Neural progenitor cell (in vitro differentiated cells): ENCODE measurements around the gene CENATAC. TPM values are rescaled to one million over a fixed set of nuclear protein-coding genes. Genes with fewer than 3 reads are reported as not detected.

Source experiments
- DNase-seq: peaks from one replicate; pipeline ENCODE4 v3.0.0-alpha.2; 2016; ENCODE audit warnings: low spot score
- H2AFZ ChIP-seq: fragments of 200-600 bp; sonication (generic); replicated peaks from 2 replicates; pipeline ENCODE4 v1.6.1; 2016; ENCODE audit warnings: antibody characterized with exemption
- H3F3A ChIP-seq: fragments of 200-600 bp; sonication (generic); 2 replicates; pipeline ENCODE4 v1.6.1; 2016; ENCODE audit warnings: antibody characterized with exemption, low read depth
- H3K27ac ChIP-seq: fragments of 200-600 bp; sonication (generic); 2 replicates; pipeline ENCODE4 v1.5.1; 2016; ENCODE audit warnings: mild to moderate bottlenecking
- H3K27me3 ChIP-seq: fragments of 200-600 bp; sonication (generic); 2 replicates; pipeline ENCODE4 v1.6.1; 2016; ENCODE audit warnings: mild to moderate bottlenecking, moderate library complexity
- H3K36me3 ChIP-seq: fragments of 200-600 bp; sonication (generic); 2 replicates; pipeline ENCODE4 v1.5.1; 2016
- H3K4me1 ChIP-seq: fragments of 200-600 bp; sonication (generic); 2 replicates; pipeline ENCODE4 v1.6.1; 2016; ENCODE audit warnings: mixed run types
- H3K4me2 ChIP-seq: fragments of 200-600 bp; sonication (generic); 2 replicates; pipeline ENCODE4 v1.6.1; 2016
- H3K4me3 ChIP-seq: fragments of 200-600 bp; sonication (generic); 2 replicates; pipeline ENCODE4 v1.5.1; 2016
- H3K79me2 ChIP-seq: fragments of 200-600 bp; sonication (generic); 2 replicates; pipeline ENCODE4 v1.6.1; 2016; ENCODE audit warnings: low read depth
- H3K9ac ChIP-seq: fragments of 200-600 bp; sonication (generic); 2 replicates; pipeline ENCODE4 v1.6.1; 2016
- H3K9me3 ChIP-seq: fragments of 200-600 bp; sonication (generic); 2 replicates; pipeline ENCODE4 v1.5.1; 2016; ENCODE audit warnings: low read depth
- H4K20me1 ChIP-seq: fragments of 200-600 bp; sonication (generic); 2 replicates; pipeline ENCODE4 v1.6.1; 2016; ENCODE audit warnings: low read depth
- H3K27ac Mint-ChIP-seq: 3 replicates; pipeline ENCODE4 v1.8.0; 2021; ENCODE audit warnings: mixed read lengths
- H3K27me3 Mint-ChIP-seq: 2 replicates; pipeline ENCODE4 v1.8.0; 2022; ENCODE audit warnings: low read depth, mild to moderate bottlenecking, inconsistent platforms, moderate library complexity, mixed read lengths; ENCODE audit not compliant: insufficient read depth
- H3K36me3 Mint-ChIP-seq: 3 replicates; pipeline ENCODE4 v1.8.0; 2021; ENCODE audit warnings: mixed read lengths
- H3K4me1 Mint-ChIP-seq: 3 replicates; pipeline ENCODE4 v1.8.0; 2021; ENCODE audit warnings: mixed read lengths
- H3K4me3 Mint-ChIP-seq: 3 replicates; pipeline ENCODE4 v1.8.0; 2021; ENCODE audit warnings: mild to moderate bottlenecking, moderate library complexity, mixed read lengths
- H3K9me3 Mint-ChIP-seq: 3 replicates; pipeline ENCODE4 v1.8.0; 2020; ENCODE audit warnings: mixed read lengths
- EZH2 ChIP-seq: fragments of 200-600 bp; sonication (generic); IDR thresholded peaks from 2 replicates; pipeline ENCODE4 v1.6.1; 2017; ENCODE audit warnings: antibody characterized with exemption, mild to moderate bottlenecking, moderate library complexity
- EZH2phosphoT487 ChIP-seq: fragments of 200-600 bp; sonication (generic); IDR thresholded peaks from 2 replicates; pipeline ENCODE4 v1.6.1; 2017; ENCODE audit warnings: antibody characterized with exemption
- total RNA-seq: library from RNA; depleted of rRNA; stranded (reverse); fragments of >200 nt; gene quantifications from 2 replicates; pipeline ENCODE4 v1.2.3, GENCODE V29; 2015; ENCODE audit warnings: low replicate concordance
- TF ChIP-seq, protein P1 (sequence below): fragments of 200-600 bp; sonication (generic); IDR thresholded peaks from 2 replicates; pipeline ENCODE4 v1.5.1; 2017; ENCODE audit warnings: antibody characterized with exemption, mild to moderate bottlenecking

The CENATAC gene
- total RNA-seq, 1 donor from 2014 or later: 46.4 TPM

DNA sequence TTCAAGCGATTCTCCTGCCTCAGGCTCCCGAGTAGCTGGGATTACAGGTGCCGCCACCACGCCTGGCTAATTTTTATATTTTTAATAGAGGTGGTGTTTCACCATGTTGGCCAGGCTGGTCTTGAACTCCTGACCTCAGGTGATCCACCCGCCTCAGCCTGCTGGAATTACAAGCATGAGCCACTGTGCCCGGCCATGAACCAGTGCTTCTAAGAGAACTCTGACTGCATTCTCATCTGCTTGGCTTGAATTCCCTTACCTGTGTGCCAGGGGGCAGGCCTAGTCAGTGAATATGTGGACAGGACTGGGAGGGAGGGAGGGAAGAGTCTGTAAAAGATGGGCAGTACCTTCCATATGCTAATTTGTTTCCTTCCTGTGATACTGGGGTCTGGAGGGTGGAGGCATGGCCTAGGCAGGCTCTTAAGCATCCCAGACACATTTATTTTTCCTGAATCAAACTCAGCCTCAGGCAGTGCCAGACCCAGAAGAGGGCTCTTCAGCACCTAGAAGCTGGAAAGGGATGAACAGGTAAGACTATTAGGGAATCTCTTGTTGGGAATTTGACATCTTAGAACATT, 13.6 kb downstream of the CENATAC start:
- peaks cover 37% of the 10 kb centered on the region for H3K36me3 Mint-ChIP-seq
- Histone ChIP-seq H4K20me1 (peaks cover 14% of the 10 kb centered on the region), H3K4me1 (peaks cover 3% of the 10 kb centered on the region), H3K36me3 (peaks cover 13% of the 10 kb centered on the region), H3K9me3 (no peaks in the 10 kb centered on the region), H2AFZ (no peak overlapping the region), H3F3A (peaks cover 55% of the 10 kb centered on the region), H3K79me2 (peaks cover 23% of the 10 kb centered on the region), H3K27me3 (no peaks in the 10 kb centered on the region), H3K4me3 (no peak overlapping the region), H3K4me2 (no peak overlapping the region), H3K9ac (no peak overlapping the region), H3K27ac (peak overlapping the region; percentile 46)
- DNase-seq: no peak
- H3K27me3 Mint-ChIP-seq: no peaks in the 10 kb centered on the region
- no peak overlapping the region for H3K4me3 Mint-ChIP-seq
- TF ChIP-seq EZH2: no peak
- TF ChIP-seq EZH2phosphoT487: no peak
- TF ChIP-seq, protein P1, sequence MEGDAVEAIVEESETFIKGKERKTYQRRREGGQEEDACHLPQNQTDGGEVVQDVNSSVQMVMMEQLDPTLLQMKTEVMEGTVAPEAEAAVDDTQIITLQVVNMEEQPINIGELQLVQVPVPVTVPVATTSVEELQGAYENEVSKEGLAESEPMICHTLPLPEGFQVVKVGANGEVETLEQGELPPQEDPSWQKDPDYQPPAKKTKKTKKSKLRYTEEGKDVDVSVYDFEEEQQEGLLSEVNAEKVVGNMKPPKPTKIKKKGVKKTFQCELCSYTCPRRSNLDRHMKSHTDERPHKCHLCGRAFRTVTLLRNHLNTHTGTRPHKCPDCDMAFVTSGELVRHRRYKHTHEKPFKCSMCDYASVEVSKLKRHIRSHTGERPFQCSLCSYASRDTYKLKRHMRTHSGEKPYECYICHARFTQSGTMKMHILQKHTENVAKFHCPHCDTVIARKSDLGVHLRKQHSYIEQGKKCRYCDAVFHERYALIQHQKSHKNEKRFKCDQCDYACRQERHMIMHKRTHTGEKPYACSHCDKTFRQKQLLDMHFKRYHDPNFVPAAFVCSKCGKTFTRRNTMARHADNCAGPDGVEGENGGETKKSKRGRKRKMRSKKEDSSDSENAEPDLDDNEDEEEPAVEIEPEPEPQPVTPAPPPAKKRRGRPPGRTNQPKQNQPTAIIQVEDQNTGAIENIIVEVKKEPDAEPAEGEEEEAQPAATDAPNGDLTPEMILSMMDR: no peak
- no peaks in the 10 kb centered on the region for H3K9me3 Mint-ChIP-seq
- H3K4me1 Mint-ChIP-seq: peaks cover 6% of the 10 kb centered on the region
- no peak overlapping the region for H3K27ac Mint-ChIP-seq

DNA sequence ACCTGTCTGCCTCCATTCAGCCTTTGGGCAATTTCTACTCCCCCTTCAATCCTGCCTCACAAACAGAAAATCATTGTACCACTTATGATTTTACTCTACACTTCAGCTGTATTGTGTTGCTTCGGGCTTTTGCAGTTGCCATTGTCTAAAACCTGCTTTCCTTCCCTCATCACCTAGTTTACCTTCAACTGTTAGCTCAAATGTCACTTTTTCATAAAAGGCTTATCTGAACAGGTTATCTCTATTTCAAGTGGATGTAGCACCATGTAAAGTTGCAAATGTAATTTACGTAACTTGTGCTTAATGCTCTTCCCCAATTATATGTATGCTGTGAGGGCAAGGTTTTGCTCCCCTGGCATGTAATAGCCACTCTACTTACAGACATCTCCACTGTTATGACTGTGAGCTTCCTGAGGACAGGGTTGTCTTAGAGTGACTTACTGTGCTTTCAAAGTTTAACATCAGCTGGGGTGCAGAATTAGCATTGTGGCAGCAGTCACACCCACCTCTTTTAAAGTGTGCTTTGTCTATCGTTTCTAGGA, 14.8 kb downstream of the CENATAC start:
- peak overlapping the region; percentile 46 for H3K27ac ChIP-seq
- H2AFZ ChIP-seq: no peak overlapping the region
- no peak overlapping the region for H3K4me3 ChIP-seq
- Mint-ChIP-seq H3K4me1 (peaks cover 12% of the 10 kb centered on the region), H3K9me3 (no peaks in the 10 kb centered on the region), H3K27ac (no peak overlapping the region), H3K27me3 (peaks cover 2% of the 10 kb centered on the region), H3K36me3 (peaks cover 32% of the 10 kb centered on the region), H3K4me3 (no peak overlapping the region)
- no peaks in the 10 kb centered on the region for H3K27me3 ChIP-seq
- H3K4me2 ChIP-seq: no peak overlapping the region
- H3K4me1 ChIP-seq: peaks cover 10% of the 10 kb centered on the region
- DNase-seq: no peak
- H4K20me1 ChIP-seq: peaks cover 26% of the 10 kb centered on the region
- no peak overlapping the region for H3K9ac ChIP-seq
- H3K79me2 ChIP-seq: peaks cover 34% of the 10 kb centered on the region
- H3F3A ChIP-seq: peaks cover 66% of the 10 kb centered on the region
- peaks cover 13% of the 10 kb centered on the region for H3K36me3 ChIP-seq
- no peaks in the 10 kb centered on the region for H3K9me3 ChIP-seq
- TF ChIP-seq, protein P1: no peak

- Histone ChIP-seq H2AFZ (no peak overlapping the region), H3K4me1 (peaks cover 10% of the 10 kb centered on the region), H3K9me3 (no peaks in the 10 kb centered on the region), H3K27me3 (no peaks in the 10 kb centered on the region), H4K20me1 (peaks cover 28% of the 10 kb centered on the region), H3K79me2 (peaks cover 47% of the 10 kb centered on the region), H3K36me3 (peaks cover 13% of the 10 kb centered on the region), H3K4me2 (no peak overlapping the region), H3K27ac (no peak overlapping the region), H3K4me3 (no peak overlapping the region), H3F3A (peaks cover 80% of the 10 kb centered on the region), H3K9ac (no peak overlapping the region)
- peaks cover 2% of the 10 kb centered on the region for H3K27me3 Mint-ChIP-seq
- H3K4me1 Mint-ChIP-seq: peaks cover 15% of the 10 kb centered on the region
- H3K27ac Mint-ChIP-seq: no peak overlapping the region
- H3K4me3 Mint-ChIP-seq: no peak overlapping the region
- H3K9me3 Mint-ChIP-seq: no peaks in the 10 kb centered on the region
- TF ChIP-seq, protein P1: no peak
- no peak for TF ChIP-seq EZH2phosphoT487
- no peak for TF ChIP-seq EZH2
- H3K36me3 Mint-ChIP-seq: peaks cover 29% of the 10 kb centered on the region
- DNase-seq: no peak
These were observed 16.4 kb downstream of the CENATAC start for GRCh38 chr11:119014209-119014924.
